GM20000 (cell line): Measurements from ENCODE around the gene CD28.

Source experiments
- DNase-seq: peaks from one replicate; pipeline ENCODE4 v3.0.0; 2012; ENCODE audit warnings: low spot score
- TF ChIP-seq, protein P1 (sequence below): IDR thresholded peaks from 2 replicates; pipeline ENCODE4 v1.5.1; 2012; ENCODE audit warnings: mild to moderate bottlenecking, control low read depth; ENCODE audit errors: extremely low read depth, missing control alignments

The CD28 gene

DNA sequence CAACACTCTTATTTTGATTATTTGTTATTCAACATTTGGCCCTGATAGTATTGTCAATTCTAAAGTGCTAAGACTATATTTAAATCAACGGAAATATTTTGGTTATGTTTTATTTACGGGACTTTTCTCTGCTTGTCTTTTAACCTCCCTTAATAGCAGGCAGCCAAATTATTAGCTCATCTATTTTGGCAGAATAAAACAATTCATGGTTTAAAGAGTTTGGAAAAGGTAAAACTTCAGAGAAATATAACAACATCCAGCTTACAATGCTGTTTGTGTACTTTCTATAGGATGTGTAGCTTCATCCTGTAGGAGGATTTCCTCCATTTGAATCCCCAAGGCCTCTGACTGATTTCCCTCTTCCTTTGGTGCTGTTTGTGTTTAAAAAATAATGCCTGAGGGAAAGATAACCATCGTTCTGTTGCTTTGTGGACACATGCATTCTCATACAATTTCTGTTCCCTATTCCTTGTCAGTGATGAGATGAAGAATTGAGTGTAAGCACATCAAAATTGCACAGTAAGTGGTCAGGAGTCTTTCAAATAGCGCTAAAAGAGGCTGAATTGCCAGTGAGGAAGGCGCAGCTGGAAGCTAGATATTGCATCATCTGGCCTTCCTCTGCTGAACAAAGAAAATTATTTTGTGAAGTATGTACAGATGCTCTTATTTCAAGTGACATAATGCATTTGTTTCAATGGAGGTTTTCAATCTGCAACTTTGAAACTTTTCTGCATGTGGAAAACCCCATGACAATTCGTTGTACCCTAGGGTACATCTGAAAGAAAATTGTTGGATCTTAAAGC is 80.3 kb downstream of the CD28 start:
- no peak for DNase-seq
- TF ChIP-seq, protein P1, sequence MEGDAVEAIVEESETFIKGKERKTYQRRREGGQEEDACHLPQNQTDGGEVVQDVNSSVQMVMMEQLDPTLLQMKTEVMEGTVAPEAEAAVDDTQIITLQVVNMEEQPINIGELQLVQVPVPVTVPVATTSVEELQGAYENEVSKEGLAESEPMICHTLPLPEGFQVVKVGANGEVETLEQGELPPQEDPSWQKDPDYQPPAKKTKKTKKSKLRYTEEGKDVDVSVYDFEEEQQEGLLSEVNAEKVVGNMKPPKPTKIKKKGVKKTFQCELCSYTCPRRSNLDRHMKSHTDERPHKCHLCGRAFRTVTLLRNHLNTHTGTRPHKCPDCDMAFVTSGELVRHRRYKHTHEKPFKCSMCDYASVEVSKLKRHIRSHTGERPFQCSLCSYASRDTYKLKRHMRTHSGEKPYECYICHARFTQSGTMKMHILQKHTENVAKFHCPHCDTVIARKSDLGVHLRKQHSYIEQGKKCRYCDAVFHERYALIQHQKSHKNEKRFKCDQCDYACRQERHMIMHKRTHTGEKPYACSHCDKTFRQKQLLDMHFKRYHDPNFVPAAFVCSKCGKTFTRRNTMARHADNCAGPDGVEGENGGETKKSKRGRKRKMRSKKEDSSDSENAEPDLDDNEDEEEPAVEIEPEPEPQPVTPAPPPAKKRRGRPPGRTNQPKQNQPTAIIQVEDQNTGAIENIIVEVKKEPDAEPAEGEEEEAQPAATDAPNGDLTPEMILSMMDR: no peak

DNA sequence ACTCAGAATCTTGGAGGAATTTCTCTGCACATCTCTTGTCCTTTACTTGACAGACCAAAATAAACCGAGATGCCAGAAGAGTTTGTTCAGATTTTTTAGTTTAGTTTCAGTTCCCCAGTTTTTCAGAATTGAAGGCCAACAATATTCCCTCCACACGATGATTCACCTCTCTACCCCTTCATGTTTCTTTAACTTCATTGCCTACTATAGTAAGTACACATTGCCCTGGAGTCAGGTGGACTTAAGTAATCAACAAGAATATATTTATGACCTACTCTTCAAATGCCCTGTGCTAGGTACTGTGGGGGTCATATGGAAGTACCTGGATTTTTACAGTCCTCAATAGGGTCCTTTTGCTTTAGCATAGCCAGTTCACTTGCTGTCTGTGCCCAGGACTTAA is 81.5 kb downstream of the CD28 start:
- DNase-seq: no peak
- TF ChIP-seq, protein P1: no peak
